Skeletal muscle tissue (tissue), 4 donors: ENCODE data around the gene NECTIN4. TPM values are rescaled to one million over a fixed set of nuclear protein-coding genes. Genes with fewer than 3 reads are reported as not detected.
"Not testable (repeated sequence)": the region's sequence is repeated elsewhere in the genome, so short reads cannot be mapped to it uniquely, and the experiment has no call there.

Source experiments
- H3K27ac ChIP-seq: one replicate; pipeline ENCODE4 v1.7.0; 2013; ENCODE audit warnings: mild to moderate bottlenecking, low read depth, low read length, inconsistent platforms
- H3K27me3 ChIP-seq, 3 donors: one replicate each; pipeline ENCODE4 v1.7.0; 2013; ENCODE audit warnings: low read length in 3 of 3; ENCODE audit not compliant: control insufficient read depth in 3 of 3, insufficient read depth in 3 of 3
- H3K36me3 ChIP-seq, 3 donors: one replicate each; pipeline ENCODE4 v1.7.0; 2013; ENCODE audit warnings: low read length in 3 of 3; ENCODE audit not compliant: control insufficient read depth in 3 of 3, insufficient read depth in 3 of 3
- H3K4me1 ChIP-seq, 3 donors: one replicate each; pipeline ENCODE4 v1.7.0; 2013; ENCODE audit warnings: low read length in 3 of 3, mild to moderate bottlenecking in 3 of 3; ENCODE audit not compliant: control insufficient read depth in 3 of 3, insufficient read depth in 3 of 3
- H3K4me3 ChIP-seq, 3 donors: one replicate each; pipeline ENCODE4 v1.7.0; 2013; ENCODE audit warnings: low read length in 3 of 3
- H3K9ac ChIP-seq, 3 donors: one replicate each; pipeline ENCODE4 v1.7.0; 2013; ENCODE audit warnings: low read length in 3 of 3, mild to moderate bottlenecking in 3 of 3, moderate library complexity in 2 of 3, low read depth in 1 of 3
- H3K9me3 ChIP-seq, 3 donors: one replicate each; pipeline ENCODE4 v1.7.0; 2013; ENCODE audit warnings: low read length in 3 of 3; ENCODE audit not compliant: control insufficient read depth in 3 of 3
- total RNA-seq: library from RNA; depleted of rRNA; stranded (reverse); fragments of >200 nt; gene quantifications from one replicate; pipeline ENCODE4 v1.2.3, GENCODE V29; 2014
- donor health status: Osteomylitis.

Gene NECTIN4
- total RNA-seq, 1 donor from 2014 or later: not detected

DNA sequence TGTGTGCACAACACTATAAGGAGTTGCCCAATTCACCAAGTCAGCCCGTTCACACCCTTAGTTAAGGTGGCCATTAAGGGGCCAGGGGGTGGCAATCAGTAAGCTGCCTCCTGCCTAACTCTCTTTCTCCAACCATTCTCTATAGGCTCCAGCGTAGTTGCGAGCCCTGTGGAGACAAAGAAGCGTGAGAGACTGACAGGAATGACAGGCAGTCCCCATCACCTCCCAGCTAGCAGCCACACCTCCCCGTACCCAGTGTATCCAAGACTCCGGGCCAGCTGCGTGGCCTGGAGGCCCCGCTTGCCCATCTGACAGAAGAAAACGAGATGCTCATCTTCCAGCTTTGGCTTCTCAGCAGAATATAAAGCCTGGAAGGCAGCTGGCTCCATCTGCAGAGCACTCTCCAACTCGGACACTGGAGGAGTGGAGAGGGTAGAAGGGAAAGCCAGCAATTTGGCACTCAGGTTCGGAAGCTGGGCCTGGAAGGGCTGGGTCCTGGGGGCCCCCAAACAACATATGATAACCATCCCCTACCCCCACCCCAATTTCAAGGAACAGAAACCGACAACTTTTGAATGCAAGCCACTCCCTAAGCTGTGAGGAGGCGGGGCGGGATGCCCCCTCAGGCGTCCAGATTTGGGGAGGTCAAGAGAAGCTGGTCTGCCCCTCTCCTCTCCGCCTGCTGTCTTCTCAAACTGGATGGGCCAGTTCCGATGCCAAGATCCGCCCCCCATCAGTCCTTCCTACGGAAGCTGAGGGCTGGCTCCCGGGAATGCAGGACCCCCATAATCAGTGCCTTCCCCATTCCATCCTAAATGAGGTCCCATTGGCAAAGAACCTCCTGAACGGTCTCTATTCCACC is 51.5 kb downstream of the NECTIN4 start:
- peak overlapping the region; percentile 65 to 83 (median 73) for H3K4me3 ChIP-seq
- peaks cover 35 to 36% (median 35%) of the 10 kb centered on the region in 3 donors for H3K36me3 ChIP-seq
- H3K27ac ChIP-seq: no peak overlapping the region
- H3K4me1 ChIP-seq: peaks cover 3 to 24% (median 10%) of the 10 kb centered on the region in 3 donors
- peak overlapping the region; percentile 56 to 70 (median 65) for H3K9ac ChIP-seq
- H3K27me3 ChIP-seq: no peaks in the 10 kb centered on the region
- no peaks in the 10 kb centered on the region for H3K9me3 ChIP-seq

DNA sequence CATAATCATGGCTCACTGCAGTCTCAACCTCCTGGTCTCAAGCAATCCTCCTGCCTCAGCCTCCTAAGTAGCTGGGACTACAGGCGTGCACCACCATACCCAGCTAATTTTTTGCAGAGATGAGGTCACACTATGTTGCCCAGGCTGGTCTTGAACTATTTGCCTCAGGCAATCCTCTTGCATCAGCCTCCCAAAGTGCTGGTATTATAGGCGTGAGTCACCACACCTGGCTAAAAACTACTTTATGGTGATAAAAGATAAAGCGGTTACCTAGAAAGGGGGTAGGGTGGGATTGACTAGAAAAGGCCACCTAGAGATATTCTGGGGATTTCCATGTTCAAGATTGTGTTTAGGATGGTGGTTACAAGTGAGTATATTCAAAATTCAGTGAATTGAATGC is 55.6 kb downstream of the NECTIN4 start:
- Histone ChIP-seq H3K27me3 (no peaks in the 10 kb centered on the region), H3K4me3 (no peak overlapping the region), H3K9ac (no peak overlapping the region), H3K27ac (no peak overlapping the region), H3K9me3 (no peaks in the 10 kb centered on the region), H3K36me3 (peaks cover 0 to 3% (median 0%) of the 10 kb centered on the region in 3 donors), H3K4me1 (peaks cover 3 to 14% (median 5%) of the 10 kb centered on the region in 3 donors)

DNA sequence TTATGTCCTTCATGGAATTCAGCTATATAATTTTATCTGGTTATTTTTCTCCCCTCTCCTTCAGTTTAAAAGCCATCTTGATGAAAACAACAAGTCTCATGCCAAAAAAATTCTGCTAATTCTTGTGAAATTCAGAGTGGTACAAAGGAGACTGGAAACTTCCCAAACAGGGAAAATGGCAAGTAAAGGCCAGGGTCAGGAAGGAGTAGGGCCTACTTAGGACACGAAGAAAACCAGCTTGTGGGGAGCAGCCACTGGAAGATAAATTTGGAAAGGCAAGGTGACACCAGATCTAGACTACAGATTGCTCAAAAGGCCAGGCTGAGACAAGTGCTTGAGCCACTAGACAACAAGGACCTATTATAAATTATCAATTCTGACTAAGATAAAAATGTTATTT is 56.9 kb downstream of the NECTIN4 start:
- H3K27me3 ChIP-seq: no peaks in the 10 kb centered on the region
- H3K9ac ChIP-seq: no peak overlapping the region
- H3K9me3 ChIP-seq: no peaks in the 10 kb centered on the region
- H3K4me3 ChIP-seq: no peak overlapping the region
- H3K4me1 ChIP-seq: peaks cover 0 to under 1% (median 0%) of the 10 kb centered on the region in 3 donors
- no peaks in the 10 kb centered on the region for H3K36me3 ChIP-seq
- no peak overlapping the region for H3K27ac ChIP-seq

DNA sequence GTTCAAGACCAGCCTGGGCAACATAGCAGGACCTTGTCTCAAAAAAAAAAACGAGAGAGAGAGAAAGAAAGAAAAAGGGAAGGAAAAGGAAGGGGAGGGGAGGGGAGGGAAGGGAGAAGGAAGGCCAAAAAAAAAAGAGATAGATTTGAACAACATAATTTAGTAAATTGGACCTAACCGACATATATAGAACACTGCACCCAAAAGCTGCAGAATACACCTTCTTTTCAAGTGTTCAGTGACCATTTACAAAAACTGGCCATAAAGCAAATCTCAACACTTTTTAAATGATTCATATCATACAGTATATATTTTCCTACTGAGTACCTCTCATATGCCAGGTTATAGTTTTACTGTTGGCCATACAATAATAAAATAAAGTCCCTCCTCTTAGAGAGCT is 57.5 kb downstream of the NECTIN4 start:
- Histone ChIP-seq H3K4me1 (no peaks in the 10 kb centered on the region), H3K27me3 (no peaks in the 10 kb centered on the region), H3K9me3 (no peaks in the 10 kb centered on the region), H3K36me3 (no peaks in the 10 kb centered on the region), H3K27ac (no peak overlapping the region), H3K4me3 (no peak overlapping the region), H3K9ac (no peak overlapping the region)

GRCh38 chr1:161029466-161029865 is 59.9 kb downstream of the NECTIN4 start:
- not testable (repeated sequence) for H3K27ac ChIP-seq, H3K4me1 ChIP-seq, H3K9me3 ChIP-seq, H3K36me3 ChIP-seq, H3K27me3 ChIP-seq, H3K9ac ChIP-seq, H3K4me3 ChIP-seq

DNA sequence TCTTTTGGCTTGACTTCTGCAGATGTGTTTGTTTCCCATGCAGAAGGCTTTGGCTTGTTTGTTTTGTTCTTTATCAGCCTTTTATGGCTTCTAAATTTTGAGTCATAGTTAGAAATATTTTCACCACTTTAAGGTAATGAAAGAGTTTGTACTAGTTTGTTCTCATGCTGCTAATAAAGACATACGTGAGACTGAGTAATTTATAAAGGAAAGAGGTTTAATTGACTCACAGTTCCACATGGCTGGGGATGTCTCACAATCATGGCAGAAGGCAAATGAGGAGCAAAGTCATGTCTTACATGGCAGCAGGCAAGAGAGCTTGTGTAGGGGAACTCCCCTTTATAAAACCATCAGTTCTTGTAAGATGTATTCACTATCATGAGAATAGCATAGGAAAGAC is 62.4 kb downstream of the NECTIN4 start:
- not testable (repeated sequence) for H3K9ac ChIP-seq, H3K4me1 ChIP-seq, H3K27ac ChIP-seq, H3K36me3 ChIP-seq, H3K27me3 ChIP-seq, H3K9me3 ChIP-seq, H3K4me3 ChIP-seq

DNA sequence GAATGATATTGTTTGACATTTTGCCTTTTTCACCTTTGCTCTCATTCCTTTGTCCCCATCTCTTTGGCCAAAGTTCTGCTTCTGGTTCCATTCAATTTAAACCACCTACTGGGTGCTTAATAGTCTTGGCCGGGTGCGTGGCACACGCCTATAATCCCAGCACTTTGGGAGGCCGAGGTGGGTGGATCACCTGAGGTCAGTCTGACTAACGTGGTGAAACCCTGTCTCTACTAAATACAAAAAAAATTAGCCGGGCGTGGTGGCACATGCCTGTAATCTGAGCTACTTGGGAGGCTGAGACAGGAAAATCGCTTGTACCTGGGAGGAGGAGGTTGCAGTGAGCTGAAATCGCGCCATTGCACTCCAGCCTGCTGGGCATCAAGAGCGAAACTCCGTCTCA is 66.9 kb downstream of the NECTIN4 start:
- not testable (repeated sequence) for H3K9ac ChIP-seq, H3K4me3 ChIP-seq, H3K9me3 ChIP-seq, H3K36me3 ChIP-seq, H3K27ac ChIP-seq
- Histone ChIP-seq H3K4me1 (peaks cover 6 to 25% (median 14%) of the 10 kb centered on the region in 3 donors), H3K27me3 (peaks cover 8 to 23% (median 9%) of the 10 kb centered on the region in 3 donors)

DNA sequence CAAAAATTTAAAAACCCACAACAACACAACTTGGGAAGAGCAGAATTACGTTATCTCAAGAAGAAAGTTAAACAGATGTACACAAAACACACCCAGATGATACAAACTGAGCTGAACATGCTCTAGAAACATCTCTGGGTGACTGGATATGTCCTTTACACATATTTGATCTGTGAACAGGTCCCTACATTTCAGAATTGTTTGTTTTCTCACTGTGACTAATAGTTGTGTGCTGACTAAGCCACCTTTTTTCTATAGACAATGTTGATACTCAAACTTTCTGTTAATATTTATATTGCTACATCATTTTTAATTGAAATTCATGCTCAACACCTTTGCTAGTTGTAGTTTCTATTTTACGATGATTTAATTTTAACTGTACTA is 67.4 kb downstream of the NECTIN4 start:
- Histone ChIP-seq H3K4me1 (peaks cover 6 to 25% (median 14%) of the 10 kb centered on the region in 3 donors), H3K4me3 (no peak overlapping the region), H3K9me3 (no peaks in the 10 kb centered on the region), H3K36me3 (no peaks in the 10 kb centered on the region), H3K27ac (no peak overlapping the region), H3K9ac (no peak overlapping the region), H3K27me3 (peaks cover 8 to 23% (median 9%) of the 10 kb centered on the region in 3 donors)

- peaks cover 8 to 23% (median 9%) of the 10 kb centered on the region in 3 donors for H3K27me3 ChIP-seq
- H3K4me1 ChIP-seq: peaks cover 6 to 25% (median 14%) of the 10 kb centered on the region in 3 donors
- no peaks in the 10 kb centered on the region for H3K9me3 ChIP-seq
- no peaks in the 10 kb centered on the region for H3K36me3 ChIP-seq
- H3K4me3 ChIP-seq: peak overlapping the region; percentile 69 to 85 (median 81)
- H3K27ac ChIP-seq: peak overlapping the region; percentile 85
- H3K9ac ChIP-seq: peak overlapping the region; percentile 57 to 83 (median 59)
These were observed 68.0 kb downstream of the NECTIN4 start for GRCh38 chr1:161021165-161021969.
